ENCODE data around the gene TRIM65.

DNA sequence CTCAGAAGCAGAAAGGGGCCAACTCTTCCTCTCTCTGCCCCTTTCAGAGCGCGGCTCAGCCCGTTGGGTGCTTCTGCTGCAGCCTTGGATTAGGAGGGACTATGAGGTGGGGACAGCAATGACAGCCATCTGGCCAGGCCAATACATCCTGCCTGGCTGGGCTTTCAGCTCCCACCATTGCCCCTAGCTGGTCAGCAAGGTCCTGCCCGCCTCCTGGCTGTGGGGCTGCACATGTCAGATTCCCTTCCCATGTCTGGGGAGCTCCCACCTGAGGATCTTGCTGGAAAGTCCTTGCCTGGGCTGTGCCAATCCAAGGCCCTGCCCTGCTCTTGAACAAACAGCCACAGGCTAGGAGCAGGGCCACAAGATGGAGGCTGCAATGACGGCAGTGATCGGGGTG, 8.3 kb downstream of the TRIM65 start:
- TF ChIP-seq, protein P1, sequence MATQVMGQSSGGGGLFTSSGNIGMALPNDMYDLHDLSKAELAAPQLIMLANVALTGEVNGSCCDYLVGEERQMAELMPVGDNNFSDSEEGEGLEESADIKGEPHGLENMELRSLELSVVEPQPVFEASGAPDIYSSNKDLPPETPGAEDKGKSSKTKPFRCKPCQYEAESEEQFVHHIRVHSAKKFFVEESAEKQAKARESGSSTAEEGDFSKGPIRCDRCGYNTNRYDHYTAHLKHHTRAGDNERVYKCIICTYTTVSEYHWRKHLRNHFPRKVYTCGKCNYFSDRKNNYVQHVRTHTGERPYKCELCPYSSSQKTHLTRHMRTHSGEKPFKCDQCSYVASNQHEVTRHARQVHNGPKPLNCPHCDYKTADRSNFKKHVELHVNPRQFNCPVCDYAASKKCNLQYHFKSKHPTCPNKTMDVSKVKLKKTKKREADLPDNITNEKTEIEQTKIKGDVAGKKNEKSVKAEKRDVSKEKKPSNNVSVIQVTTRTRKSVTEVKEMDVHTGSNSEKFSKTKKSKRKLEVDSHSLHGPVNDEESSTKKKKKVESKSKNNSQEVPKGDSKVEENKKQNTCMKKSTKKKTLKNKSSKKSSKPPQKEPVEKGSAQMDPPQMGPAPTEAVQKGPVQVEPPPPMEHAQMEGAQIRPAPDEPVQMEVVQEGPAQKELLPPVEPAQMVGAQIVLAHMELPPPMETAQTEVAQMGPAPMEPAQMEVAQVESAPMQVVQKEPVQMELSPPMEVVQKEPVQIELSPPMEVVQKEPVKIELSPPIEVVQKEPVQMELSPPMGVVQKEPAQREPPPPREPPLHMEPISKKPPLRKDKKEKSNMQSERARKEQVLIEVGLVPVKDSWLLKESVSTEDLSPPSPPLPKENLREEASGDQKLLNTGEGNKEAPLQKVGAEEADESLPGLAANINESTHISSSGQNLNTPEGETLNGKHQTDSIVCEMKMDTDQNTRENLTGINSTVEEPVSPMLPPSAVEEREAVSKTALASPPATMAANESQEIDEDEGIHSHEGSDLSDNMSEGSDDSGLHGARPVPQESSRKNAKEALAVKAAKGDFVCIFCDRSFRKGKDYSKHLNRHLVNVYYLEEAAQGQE (IDR thresholded peaks at IDR 0.05; ENCODE audit: borderline replicate concordance) = no peak
- TF ChIP-seq, protein P2, sequence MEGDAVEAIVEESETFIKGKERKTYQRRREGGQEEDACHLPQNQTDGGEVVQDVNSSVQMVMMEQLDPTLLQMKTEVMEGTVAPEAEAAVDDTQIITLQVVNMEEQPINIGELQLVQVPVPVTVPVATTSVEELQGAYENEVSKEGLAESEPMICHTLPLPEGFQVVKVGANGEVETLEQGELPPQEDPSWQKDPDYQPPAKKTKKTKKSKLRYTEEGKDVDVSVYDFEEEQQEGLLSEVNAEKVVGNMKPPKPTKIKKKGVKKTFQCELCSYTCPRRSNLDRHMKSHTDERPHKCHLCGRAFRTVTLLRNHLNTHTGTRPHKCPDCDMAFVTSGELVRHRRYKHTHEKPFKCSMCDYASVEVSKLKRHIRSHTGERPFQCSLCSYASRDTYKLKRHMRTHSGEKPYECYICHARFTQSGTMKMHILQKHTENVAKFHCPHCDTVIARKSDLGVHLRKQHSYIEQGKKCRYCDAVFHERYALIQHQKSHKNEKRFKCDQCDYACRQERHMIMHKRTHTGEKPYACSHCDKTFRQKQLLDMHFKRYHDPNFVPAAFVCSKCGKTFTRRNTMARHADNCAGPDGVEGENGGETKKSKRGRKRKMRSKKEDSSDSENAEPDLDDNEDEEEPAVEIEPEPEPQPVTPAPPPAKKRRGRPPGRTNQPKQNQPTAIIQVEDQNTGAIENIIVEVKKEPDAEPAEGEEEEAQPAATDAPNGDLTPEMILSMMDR (IDR thresholded peaks at IDR 0.05; ENCODE audit: poor library complexity, severe bottlenecking) = no peak
- no peak for TF ChIP-seq EP300 (conservative IDR thresholded peaks at IDR 0.05; ENCODE audit: poor library complexity, severe bottlenecking)

Data from neural cell (in vitro differentiated cells).